ENCODE results near the gene CRY1.

CRY1 gene

DNA sequence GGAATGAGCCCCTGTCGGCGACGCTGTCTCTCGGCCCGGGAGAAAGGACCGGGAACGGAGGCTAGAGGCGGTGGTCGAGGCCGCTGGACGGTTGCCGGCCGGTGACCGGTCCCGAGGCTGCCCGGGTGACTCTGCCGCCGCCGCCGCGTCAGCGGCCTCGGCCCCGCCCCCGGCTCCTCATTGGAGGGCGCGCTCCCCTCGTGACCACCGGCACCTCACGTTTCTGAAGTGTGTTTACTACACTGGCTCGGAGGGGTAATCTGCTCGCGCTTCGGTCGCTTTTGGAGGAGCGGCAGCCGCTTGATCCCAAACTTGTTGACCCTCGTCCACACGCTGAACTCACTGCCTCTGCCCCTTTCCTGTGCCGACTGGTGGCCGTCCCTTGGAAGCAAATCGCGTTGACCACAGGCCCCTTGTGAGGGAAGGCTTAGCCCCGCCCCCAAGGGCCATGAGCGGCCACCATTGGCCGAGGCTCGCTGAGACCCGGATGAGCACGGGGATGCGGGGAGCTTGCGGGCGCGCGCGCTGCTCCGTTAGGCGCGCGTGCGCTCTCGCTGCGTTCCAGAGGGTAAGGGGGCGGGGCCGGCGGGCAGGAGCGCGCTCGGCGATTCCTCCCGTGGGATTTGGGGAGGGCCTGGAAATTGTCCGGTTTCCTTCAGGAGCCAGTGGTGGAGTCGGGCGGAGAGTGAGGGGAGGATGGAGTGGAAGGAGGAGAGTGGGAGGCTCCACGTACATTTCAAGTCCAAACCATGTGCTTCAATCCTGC is at the start of gene CRY1:
TSS of gene CRY1 (minus strand) at position 133 of the 766 bp plus-strand sequence. CDS start 588 bp downstream, outside the sequence.
- peak; percentile 97 for DNase-seq (ENCODE audit: low read depth, low spot score)
- peak within 1 kb of the TSS; percentile 64 for H3K4me3 ChIP-seq (ENCODE audit: low read depth, low read length)
- in situ Hi-C loops (cut with HindIII; ENCODE audit: low sequenced_read_pairs) = no loop called here
- TF ChIP-seq, protein P1, sequence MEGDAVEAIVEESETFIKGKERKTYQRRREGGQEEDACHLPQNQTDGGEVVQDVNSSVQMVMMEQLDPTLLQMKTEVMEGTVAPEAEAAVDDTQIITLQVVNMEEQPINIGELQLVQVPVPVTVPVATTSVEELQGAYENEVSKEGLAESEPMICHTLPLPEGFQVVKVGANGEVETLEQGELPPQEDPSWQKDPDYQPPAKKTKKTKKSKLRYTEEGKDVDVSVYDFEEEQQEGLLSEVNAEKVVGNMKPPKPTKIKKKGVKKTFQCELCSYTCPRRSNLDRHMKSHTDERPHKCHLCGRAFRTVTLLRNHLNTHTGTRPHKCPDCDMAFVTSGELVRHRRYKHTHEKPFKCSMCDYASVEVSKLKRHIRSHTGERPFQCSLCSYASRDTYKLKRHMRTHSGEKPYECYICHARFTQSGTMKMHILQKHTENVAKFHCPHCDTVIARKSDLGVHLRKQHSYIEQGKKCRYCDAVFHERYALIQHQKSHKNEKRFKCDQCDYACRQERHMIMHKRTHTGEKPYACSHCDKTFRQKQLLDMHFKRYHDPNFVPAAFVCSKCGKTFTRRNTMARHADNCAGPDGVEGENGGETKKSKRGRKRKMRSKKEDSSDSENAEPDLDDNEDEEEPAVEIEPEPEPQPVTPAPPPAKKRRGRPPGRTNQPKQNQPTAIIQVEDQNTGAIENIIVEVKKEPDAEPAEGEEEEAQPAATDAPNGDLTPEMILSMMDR (IDR thresholded peaks at IDR 0.05; ENCODE audit: low read depth, low read length) = no peak

DNA sequence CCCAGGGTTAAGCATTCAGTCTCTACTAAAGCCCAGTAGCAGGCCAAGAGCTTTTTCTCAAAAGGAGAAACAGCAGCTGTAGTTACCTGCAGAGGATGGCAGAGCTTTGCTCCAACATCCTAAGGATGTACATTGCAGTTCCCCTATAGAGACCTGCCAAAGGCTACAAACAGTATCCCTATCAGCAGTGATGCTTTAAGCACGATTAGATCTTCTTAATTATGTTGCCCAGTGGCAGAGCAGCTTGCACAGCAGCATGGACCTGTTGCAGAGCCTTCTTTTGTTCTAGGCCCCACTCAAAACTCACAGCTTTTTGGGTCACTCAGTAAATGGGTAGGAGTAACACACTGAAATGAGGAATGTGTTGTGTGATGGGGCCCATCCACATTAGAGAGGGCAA is 46.4 kb upstream of the CRY1 start:
- no peak overlapping the region for H3K4me3 ChIP-seq (ENCODE audit: low read depth, low read length)
- DNase-seq (ENCODE audit: low read depth, low spot score) = no peak
- in situ Hi-C loops (cut with HindIII; ENCODE audit: low sequenced_read_pairs) = loop anchor here (25.0 kb wide), 1 partner anchor 473 kb away; no protein-coding TSS in a partner anchor
- TF ChIP-seq, protein P1 (IDR thresholded peaks at IDR 0.05; ENCODE audit: low read depth, low read length) = no peak

DNA sequence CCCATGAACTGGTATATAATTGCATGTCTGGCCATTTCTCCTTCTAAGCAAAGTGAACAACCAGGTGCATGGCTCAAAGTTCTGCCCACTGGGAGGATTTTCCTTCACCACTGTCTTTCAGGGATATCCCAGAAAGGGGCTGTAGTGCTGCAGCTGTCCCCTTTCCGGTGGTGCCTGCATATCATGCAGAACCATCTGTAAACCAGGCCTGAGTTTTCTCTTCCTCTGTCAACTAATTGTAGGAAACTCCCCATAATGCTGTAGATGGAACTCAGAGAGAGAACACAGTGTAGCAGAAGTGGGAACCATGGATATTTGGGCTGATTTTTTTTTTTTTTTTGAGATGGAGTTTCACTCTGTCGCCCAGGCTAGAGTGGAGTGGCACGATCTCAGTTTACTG is 45.6 kb upstream of the CRY1 start:
- DNase-seq (ENCODE audit: low read depth, low spot score) = no peak
- H3K4me3 ChIP-seq (ENCODE audit: low read depth, low read length) = no peak overlapping the region
- TF ChIP-seq, protein P1 (IDR thresholded peaks at IDR 0.05; ENCODE audit: low read depth, low read length) = no peak
- in situ Hi-C loops (cut with HindIII; ENCODE audit: low sequenced_read_pairs) = loop anchor here (25.0 kb wide), 1 partner anchor 473 kb away; no protein-coding TSS in a partner anchor

DNA sequence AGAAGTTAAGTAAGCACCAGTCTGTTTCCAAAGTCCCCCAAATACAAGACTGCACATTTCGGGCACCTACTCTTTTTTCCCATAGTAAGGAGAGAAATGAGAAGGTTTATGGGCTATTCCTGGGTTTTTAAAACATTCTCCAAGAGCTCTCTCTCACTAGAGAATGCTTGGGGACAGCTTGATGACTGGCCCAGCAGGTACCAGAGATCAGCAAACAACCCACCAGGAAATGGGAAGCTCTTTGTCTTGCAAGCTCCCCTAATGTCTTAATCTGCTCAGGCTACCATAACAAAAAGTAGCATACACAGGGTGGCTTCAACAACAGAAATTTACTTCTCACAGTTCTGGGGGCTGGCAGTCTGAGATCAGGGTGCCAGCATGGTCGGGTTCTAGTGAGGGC is 41.8 kb upstream of the CRY1 start:
- H3K4me3 ChIP-seq (ENCODE audit: low read depth, low read length) = no peak overlapping the region
- in situ Hi-C loops (cut with HindIII; ENCODE audit: low sequenced_read_pairs) = loop anchor here (25.0 kb wide), 1 partner anchor 477 kb away; no protein-coding TSS in a partner anchor
- no peak for DNase-seq (ENCODE audit: low read depth, low spot score)
- TF ChIP-seq, protein P1 (IDR thresholded peaks at IDR 0.05; ENCODE audit: low read depth, low read length) = no peak

DNA sequence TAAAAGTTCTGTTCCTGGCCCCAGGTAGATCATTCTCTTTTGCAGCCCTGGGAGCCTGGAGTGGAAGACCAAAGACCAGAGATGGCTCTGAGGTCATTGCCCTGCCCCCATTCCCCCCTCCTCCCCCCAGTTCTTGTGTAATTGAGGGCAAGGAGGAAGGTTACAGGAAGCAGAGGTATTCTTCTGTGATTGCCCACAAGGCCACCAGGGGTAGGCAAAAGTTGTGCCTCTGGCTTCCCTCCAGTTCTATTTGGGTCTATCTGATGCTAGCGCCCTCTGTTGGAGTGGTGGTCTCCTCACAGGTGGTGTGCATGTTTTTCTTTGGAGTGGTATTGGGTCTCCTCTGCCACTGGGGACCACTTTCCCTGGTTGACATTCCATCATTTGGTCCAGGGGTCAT is 41.2 kb upstream of the CRY1 start:
- in situ Hi-C loops (cut with HindIII; ENCODE audit: low sequenced_read_pairs) = loop anchor here (25.0 kb wide), 1 partner anchor 478 kb away; no protein-coding TSS in a partner anchor
- no peak for DNase-seq (ENCODE audit: low read depth, low spot score)
- TF ChIP-seq, protein P1 (IDR thresholded peaks at IDR 0.05; ENCODE audit: low read depth, low read length) = peak; percentile 31
- H3K4me3 ChIP-seq (ENCODE audit: low read depth, low read length) = no peak overlapping the region

DNA sequence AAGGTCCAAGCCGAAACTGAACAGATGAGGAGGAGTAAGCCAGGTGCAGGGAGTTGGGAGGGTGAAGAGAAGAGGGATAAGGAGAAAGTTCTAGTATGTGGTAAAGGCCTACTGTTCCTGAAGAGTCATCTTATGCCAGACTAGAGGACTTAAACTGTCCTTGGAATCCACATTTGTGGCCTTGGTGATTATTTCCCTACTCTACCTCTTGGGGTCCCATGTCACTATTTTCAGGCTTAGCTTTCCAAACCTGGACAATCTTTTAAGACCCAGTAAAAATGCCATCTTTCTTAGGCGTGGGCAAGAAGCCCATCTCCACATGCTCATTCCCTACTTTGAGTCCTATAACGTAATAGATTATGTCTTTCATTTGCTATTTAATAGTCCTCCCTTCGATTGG is 40.1 kb upstream of the CRY1 start:
- in situ Hi-C loops (cut with HindIII; ENCODE audit: low sequenced_read_pairs) = loop anchor here (25.0 kb wide), 1 partner anchor 479 kb away; no protein-coding TSS in a partner anchor
- no peak for DNase-seq (ENCODE audit: low read depth, low spot score)

More for the DNA sequence above, 40.1 kb upstream of the CRY1 start:
- TF ChIP-seq, protein P1 (IDR thresholded peaks at IDR 0.05; ENCODE audit: low read depth, low read length) = no peak
- H3K4me3 ChIP-seq (ENCODE audit: low read depth, low read length) = no peak overlapping the region
